ENCODE results near the gene COMMD8. TPM values are rescaled to one million over a fixed set of nuclear protein-coding genes. Genes with fewer than 3 reads are reported as not detected.

Gene COMMD8
- polyA plus RNA-seq, 1 experiment = 35.1 TPM

DNA sequence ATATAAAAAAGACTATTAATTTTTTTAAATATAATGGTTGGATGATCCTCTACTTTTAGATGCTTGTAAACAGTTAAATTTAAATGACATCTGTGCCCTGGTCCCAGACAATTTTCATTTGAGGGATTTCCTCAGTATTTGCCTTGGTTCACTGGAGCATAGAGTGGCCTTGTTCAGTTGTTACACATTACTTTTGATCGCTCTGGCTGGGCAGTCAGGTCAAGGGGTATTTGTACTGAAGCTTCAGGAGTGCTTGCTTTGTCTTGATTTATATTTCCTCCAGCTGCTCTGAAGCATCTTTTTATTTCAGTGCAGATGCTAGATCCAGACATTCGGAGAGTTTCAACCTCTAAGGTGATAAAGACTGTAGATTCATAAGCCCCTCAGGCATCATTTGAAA lies 50.0 kb downstream of the COMMD8 start:
- Histone ChIP-seq H3K27ac (ENCODE audit: low read depth, low read length) (no peak overlapping the region), H3K27me3 (ENCODE audit: control insufficient read depth, insufficient read depth, low read length) (no peaks in the 10 kb centered on the region), H3K9me3 (ENCODE audit: control insufficient read depth, insufficient read depth, low read length) (no peaks in the 10 kb centered on the region), H3K4me3 (ENCODE audit: low read depth, low read length) (no peak overlapping the region)
- DNase-seq (ENCODE audit: low read depth, low spot score) = no peak
- ChIA-PET POLR2A (no interaction called here), CTCF (no interaction called here)
- TF ChIP-seq, protein P1, sequence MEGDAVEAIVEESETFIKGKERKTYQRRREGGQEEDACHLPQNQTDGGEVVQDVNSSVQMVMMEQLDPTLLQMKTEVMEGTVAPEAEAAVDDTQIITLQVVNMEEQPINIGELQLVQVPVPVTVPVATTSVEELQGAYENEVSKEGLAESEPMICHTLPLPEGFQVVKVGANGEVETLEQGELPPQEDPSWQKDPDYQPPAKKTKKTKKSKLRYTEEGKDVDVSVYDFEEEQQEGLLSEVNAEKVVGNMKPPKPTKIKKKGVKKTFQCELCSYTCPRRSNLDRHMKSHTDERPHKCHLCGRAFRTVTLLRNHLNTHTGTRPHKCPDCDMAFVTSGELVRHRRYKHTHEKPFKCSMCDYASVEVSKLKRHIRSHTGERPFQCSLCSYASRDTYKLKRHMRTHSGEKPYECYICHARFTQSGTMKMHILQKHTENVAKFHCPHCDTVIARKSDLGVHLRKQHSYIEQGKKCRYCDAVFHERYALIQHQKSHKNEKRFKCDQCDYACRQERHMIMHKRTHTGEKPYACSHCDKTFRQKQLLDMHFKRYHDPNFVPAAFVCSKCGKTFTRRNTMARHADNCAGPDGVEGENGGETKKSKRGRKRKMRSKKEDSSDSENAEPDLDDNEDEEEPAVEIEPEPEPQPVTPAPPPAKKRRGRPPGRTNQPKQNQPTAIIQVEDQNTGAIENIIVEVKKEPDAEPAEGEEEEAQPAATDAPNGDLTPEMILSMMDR (IDR thresholded peaks at IDR 0.05; ENCODE audit: low read depth, low read length) = no peak

DNA sequence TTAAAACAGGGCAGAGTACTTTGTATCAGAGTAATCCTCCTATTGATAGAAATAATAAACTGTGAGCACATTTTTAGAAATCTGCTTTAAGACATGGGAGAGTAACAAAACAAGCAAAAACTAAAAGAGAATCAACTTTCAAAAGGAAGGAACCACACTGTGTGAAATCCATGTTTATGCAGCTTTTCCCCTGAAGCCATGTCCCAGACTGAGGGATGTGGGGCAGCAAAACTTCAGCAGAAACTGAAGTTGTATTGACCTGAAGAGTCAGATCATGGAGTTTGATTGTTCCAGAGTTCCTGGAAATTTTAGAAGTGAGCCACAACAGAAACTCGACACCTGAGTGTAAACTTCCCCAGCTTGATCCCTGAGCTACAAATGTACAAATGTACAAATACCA lies 53.2 kb downstream of the COMMD8 start:
- TF ChIP-seq, protein P1 (IDR thresholded peaks at IDR 0.05; ENCODE audit: low read depth, low read length) = no peak
- Histone ChIP-seq H3K27ac (ENCODE audit: low read depth, low read length) (no peak overlapping the region), H3K4me3 (ENCODE audit: low read depth, low read length) (no peak overlapping the region), H3K9me3 (ENCODE audit: control insufficient read depth, insufficient read depth, low read length) (no peaks in the 10 kb centered on the region), H3K27me3 (ENCODE audit: control insufficient read depth, insufficient read depth, low read length) (no peaks in the 10 kb centered on the region)
- CTCF ChIA-PET = no interaction called here
- POLR2A ChIA-PET = no interaction called here
- no peak for DNase-seq (ENCODE audit: low read depth, low spot score)

DNA sequence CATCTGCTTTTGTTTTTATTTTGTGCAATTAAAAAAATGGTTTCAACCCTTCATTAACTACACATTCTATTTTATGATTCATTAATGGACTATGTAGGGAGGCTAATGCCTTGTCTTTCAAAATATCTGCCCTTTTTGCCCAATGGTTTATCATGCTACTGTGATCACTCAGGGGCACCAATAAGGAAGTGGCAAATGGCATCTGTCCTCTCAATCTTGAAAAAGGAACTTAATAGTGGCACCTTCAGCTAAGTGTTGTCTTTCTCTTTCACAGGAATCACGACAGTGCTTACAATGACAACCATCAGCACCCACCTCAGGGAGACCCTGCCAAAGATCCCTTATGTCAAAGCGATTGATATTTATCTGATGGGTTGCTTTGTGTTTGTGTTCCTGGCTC lies 57.1 kb downstream of the COMMD8 start:
- DNase-seq (ENCODE audit: low read depth, low spot score) = no peak
- Histone ChIP-seq H3K4me3 (ENCODE audit: low read depth, low read length) (no peak overlapping the region), H3K27ac (ENCODE audit: low read depth, low read length) (no peak overlapping the region), H3K27me3 (ENCODE audit: control insufficient read depth, insufficient read depth, low read length) (no peaks in the 10 kb centered on the region), H3K9me3 (ENCODE audit: control insufficient read depth, insufficient read depth, low read length) (no peaks in the 10 kb centered on the region)
- POLR2A ChIA-PET = no interaction called here
- CTCF ChIA-PET = no interaction called here
- TF ChIP-seq, protein P1 (IDR thresholded peaks at IDR 0.05; ENCODE audit: low read depth, low read length) = no peak

Other genes starting within 250 kb of the COMMD8 start
- gene ATP10D, start 21.6 kb upstream of the COMMD8 start, polyA plus RNA-seq (2011; rRNA removed) = 44.5 and 48.2 TPM in 2 replicates